K562 (cell line): ENCODE measurements around the gene FAM110D. TPM values are rescaled to one million over a fixed set of nuclear protein-coding genes. Genes with fewer than 3 reads are reported as not detected.
A peak's percentile ranks its signal among the peaks of the same experiment; 100 is the strongest.

Source experiments
- BMI1 ChIP-seq: fragments of 150-350 bp; IDR thresholded peaks from 2 replicates; pipeline ENCODE4 v1.6.1; 2014; ENCODE audit warnings: low read length
- DIDO1 ChIP-seq: fragments of 450-650 bp; IDR thresholded peaks from 2 replicates; pipeline ENCODE4 v1.6.1; 2016; ENCODE audit warnings: low read depth, missing biosample characterization, missing genetic modification characterization
- E2F4 ChIP-seq: sonication (generic); formaldehyde crosslinking; IDR thresholded peaks from 2 replicates; pipeline ENCODE4 v1.8.0; 2022; ENCODE audit warnings: mild to moderate bottlenecking, low read depth, missing genetic modification reagents
- FOXM1 ChIP-seq, 2 experiments: fragments of 450-650 bp in 1 of 2; sonication (generic) in 1 of 2; formaldehyde crosslinking in 1 of 2; IDR thresholded peaks; 2 replicates each; pipeline versions ENCODE4 v1.6.1 to v1.9.0; 2017 to 2022; ENCODE audit warnings: low read depth in 2 of 2, mild to moderate bottlenecking in 2 of 2, missing genetic modification reagents in 1 of 2, moderate library complexity in 1 of 2
- ILK ChIP-seq: fragments of 450-650 bp; IDR thresholded peaks from 2 replicates; pipeline ENCODE4 v1.6.1; 2016; ENCODE audit warnings: missing genetic modification characterization, low read depth, mild to moderate bottlenecking, missing compliant biosample characterization, moderate library complexity, borderline replicate concordance
- POU5F1 ChIP-seq: fragments of 150-350 bp; IDR thresholded peaks from 2 replicates; pipeline ENCODE4 v1.6.1; 2014; ENCODE audit warnings: borderline replicate concordance, low read length, low read depth, mild to moderate bottlenecking; ENCODE audit not compliant: partially characterized antibody
- SIRT6 ChIP-seq: IDR thresholded peaks from one replicate; pipeline ENCODE4 v1.6.1; 2012; ENCODE audit warnings: low read depth, mild to moderate bottlenecking, control low read depth, inconsistent platforms, low read length, moderate library complexity
- SP2 ChIP-seq: IDR thresholded peaks from 2 replicates; pipeline ENCODE4 v1.6.1; 2011; ENCODE audit warnings: mild to moderate bottlenecking, low read depth, low read length, moderate library complexity; ENCODE audit not compliant: poor library complexity, severe bottlenecking; ENCODE audit errors: extremely low read depth
- SRSF1 ChIP-seq: fragments of 200-400 bp; formaldehyde crosslinking; IDR thresholded peaks from 2 replicates; pipeline ENCODE4 v1.6.1; 2017; ENCODE audit warnings: mild to moderate bottlenecking, low read depth, low read length, moderate library complexity
- TAF9B ChIP-seq: fragments of 450-650 bp; IDR thresholded peaks from 2 replicates; pipeline ENCODE4 v1.6.1; 2018; ENCODE audit warnings: mild to moderate bottlenecking; ENCODE audit not compliant: partially characterized antibody
- TAL1 ChIP-seq: fragments of 450-650 bp; IDR thresholded peaks from 2 replicates; pipeline ENCODE4 v1.6.1; 2016; ENCODE audit warnings: mild to moderate bottlenecking
- ZBTB11 ChIP-seq, 3 experiments: fragments of 200-800 bp in 1 of 3; fragments of 250-450 bp in 1 of 3; fragments of 450-650 bp in 1 of 3; sonication (Bioruptor Pico) in 1 of 3; sonication (Bioruptor generic) in 1 of 3; formaldehyde crosslinking in 1 of 3; IDR thresholded peaks; 2 replicates each; pipeline versions ENCODE4 v1.6.1 to v1.8.0; 2016 to 2022; ENCODE audit warnings: mild to moderate bottlenecking in 2 of 3, missing genetic modification characterization in 2 of 3, missing compliant biosample characterization in 1 of 3, moderate library complexity in 1 of 3
- ZBTB34 ChIP-seq: fragments of 250-450 bp; sonication (Bioruptor Pico); IDR thresholded peaks from 2 replicates; pipeline ENCODE4 v1.8.0; 2021; ENCODE audit warnings: mild to moderate bottlenecking, moderate library complexity
- ZNF57 ChIP-seq: fragments of 450-650 bp; formaldehyde crosslinking; IDR thresholded peaks from 2 replicates; pipeline ENCODE4 v1.4.0; 2020; ENCODE audit warnings: mild to moderate bottlenecking, moderate library complexity
- ZNF583 ChIP-seq: fragments of 250-450 bp; sonication (Bioruptor Pico); IDR thresholded peaks from 2 replicates; pipeline ENCODE4 v1.4.0; 2020
- polyA plus RNA-seq, 8 experiments: library from polyadenylated mRNA; depleted of rRNA in 4 of 8; stranded (reverse) in 5 of 8; unstranded in 3 of 8; fragments of >200 nt; fragmentation: Nextera tagmentation in 2 of 8; fragmentation: Illumina TruSeq in 1 of 8; extraction: Ambion mirVana in 2 of 8; extraction: Trizol in 1 of 8; gene quantifications; 2 replicates each; pipeline versions ENCODE4 v1.2.1 to v1.2.3, GENCODE V29; 2011 to 2014; ENCODE audit warnings: inconsistent platforms in 1 of 8, missing spikeins in 1 of 8
- total RNA-seq, 7 experiments: library from RNA; depleted of rRNA in 6 of 7; stranded (reverse); fragments of >200 nt in 6 of 7; fragmentation: Illumina TruSeq in 2 of 7; extraction: Trizol in 2 of 7; gene quantifications; 2 replicates each; pipeline versions ENCODE4 v1.2.1 to v1.2.3, GENCODE V29; 2011 to 2021; ENCODE audit warnings: low replicate concordance in 1 of 7
- TF ChIP-seq, protein P1 (sequence below): IDR thresholded peaks from 2 replicates; pipeline ENCODE4 v1.6.1; 2011; ENCODE audit warnings: borderline replicate concordance, low read depth, mild to moderate bottlenecking, moderate library complexity, low read length; ENCODE audit not compliant: insufficient read depth, poor library complexity, severe bottlenecking

Gene FAM110D
- total and polyA plus RNA-seq, 9 of the 15 experiments (the other 6 are each of a cell fraction or from before 2014, with no cell fraction given) = 0.04 to 1.1 (median 0.33) TPM

DNA sequence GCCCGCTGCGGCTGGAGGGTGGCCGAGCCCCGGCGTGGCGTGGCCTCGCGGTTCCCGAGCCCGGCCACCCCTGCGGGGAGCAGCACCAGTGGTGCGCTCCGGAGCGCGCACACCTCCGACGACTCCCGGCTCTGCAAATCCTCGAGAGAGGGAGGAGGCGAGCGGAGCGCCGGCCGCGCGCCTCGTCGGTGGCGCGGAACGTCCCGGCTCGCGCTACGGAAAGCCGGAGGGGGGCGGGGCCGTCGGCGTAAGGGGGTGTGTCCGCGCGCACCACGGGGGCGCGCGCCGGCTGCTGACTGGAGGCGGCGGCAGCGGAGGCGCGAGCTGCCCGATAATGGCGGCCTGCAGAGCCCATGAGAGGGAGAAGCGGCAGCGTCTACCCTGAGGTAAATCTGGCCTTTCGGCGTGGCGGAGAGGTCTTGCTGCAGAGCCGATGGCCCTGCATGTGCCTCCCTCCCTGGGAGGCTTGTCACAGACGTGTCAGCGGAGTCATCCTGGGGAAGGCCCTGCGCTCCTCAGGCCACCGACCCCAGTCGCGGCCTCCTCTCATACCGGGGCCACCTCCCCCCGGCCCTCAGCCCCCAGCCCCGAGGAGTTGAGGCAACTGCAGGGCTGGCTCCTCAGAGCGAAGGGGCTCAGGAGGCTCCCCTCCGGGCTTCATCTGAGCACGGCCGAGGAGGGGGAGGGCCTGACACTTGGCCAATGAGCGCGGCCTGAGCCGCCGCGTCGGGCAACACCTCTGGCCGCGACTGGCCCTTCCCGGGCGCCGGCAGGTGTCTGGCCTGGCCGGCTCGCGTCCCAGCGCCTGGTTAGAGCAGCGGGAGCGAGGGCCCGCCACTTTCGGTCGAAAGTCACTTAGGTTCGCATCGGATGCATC, 47.1 kb upstream of the FAM110D start, which contains the start of gene PDIK1L (continued):
- no peak for TF ChIP-seq DIDO1 (tag)
- TF ChIP-seq ZBTB11 (CRISPR knock-in tag; IDR thresholded peaks at IDR 0.05) = peak in 2 of 3 experiments; percentile 7 to 81; a peak in 2 of 6 replicates
- TF ChIP-seq TAL1 = 0 out of 2 replicates have a peak, but pooled peaks have one; percentile 1
- TF ChIP-seq BMI1 = no peak
- peak; percentile 68 for TF ChIP-seq POU5F1
- TF ChIP-seq, protein P1, sequence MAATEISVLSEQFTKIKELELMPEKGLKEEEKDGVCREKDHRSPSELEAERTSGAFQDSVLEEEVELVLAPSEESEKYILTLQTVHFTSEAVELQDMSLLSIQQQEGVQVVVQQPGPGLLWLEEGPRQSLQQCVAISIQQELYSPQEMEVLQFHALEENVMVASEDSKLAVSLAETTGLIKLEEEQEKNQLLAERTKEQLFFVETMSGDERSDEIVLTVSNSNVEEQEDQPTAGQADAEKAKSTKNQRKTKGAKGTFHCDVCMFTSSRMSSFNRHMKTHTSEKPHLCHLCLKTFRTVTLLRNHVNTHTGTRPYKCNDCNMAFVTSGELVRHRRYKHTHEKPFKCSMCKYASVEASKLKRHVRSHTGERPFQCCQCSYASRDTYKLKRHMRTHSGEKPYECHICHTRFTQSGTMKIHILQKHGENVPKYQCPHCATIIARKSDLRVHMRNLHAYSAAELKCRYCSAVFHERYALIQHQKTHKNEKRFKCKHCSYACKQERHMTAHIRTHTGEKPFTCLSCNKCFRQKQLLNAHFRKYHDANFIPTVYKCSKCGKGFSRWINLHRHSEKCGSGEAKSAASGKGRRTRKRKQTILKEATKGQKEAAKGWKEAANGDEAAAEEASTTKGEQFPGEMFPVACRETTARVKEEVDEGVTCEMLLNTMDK = no peak
- no peak for TF ChIP-seq FOXM1 (IDR thresholded peaks at IDR 0.05; ENCODE audit: low read depth)
- 0 out of 2 replicates have a peak, but pooled peaks have one; percentile 53 for TF ChIP-seq FOXM1 (CRISPR knock-in tag; IDR thresholded peaks at IDR 0.05; ENCODE audit: low read depth)
- TF ChIP-seq SP2 = no peak
- TF ChIP-seq ZBTB34 (CRISPR knock-in tag) = no peak
- no peak for TF ChIP-seq SRSF1
- TF ChIP-seq ZNF57 (CRISPR knock-in tag) = peak; percentile 79; the same call in 1 of the 2 replicates
- peak; percentile 58 for TF ChIP-seq TAF9B
- TF ChIP-seq E2F4 (CRISPR knock-in tag) = peak; percentile 54; the same call in 1 of the 2 replicates
- no peak for TF ChIP-seq ILK
- 0 out of 2 replicates have a peak, but pooled peaks have one; percentile 35 for TF ChIP-seq ZNF583 (CRISPR knock-in tag)
- TF ChIP-seq SIRT6 = no peak
